Fibroblast of lung (primary cell): ENCODE measurements around the gene ALDH1L1.

ENCODE experiments used
- CTCF ChIP-seq, 2 donors: IDR thresholded peaks in 1 of 2; conservative IDR thresholded peaks in 1 of 2; 1 replicate in 1 of 2; 2 replicates in 1 of 2; pipeline ENCODE4 v1.5.1; 2011 to 2012; ENCODE audit warnings: low read length in 2 of 2, control low read depth in 1 of 2, inconsistent platforms in 1 of 2, low read depth in 1 of 2, mild to moderate bottlenecking in 1 of 2
- EZH2 ChIP-seq: IDR thresholded peaks from 2 replicates; pipeline ENCODE4 v1.5.1; 2012; ENCODE audit warnings: low read length, control low read depth, mild to moderate bottlenecking; ENCODE audit errors: missing control alignments

- TF ChIP-seq CTCF (conservative IDR thresholded peaks at IDR 0.05 in 1 of 2, IDR thresholded peaks at IDR 0.05 in 1 of 2; ENCODE audit: low read depth in 1 of 2, low read length in 2 of 2) = no peak
- TF ChIP-seq EZH2 = no peak
These were observed 112.4 kb downstream of the ALDH1L1 start for GRCh38 chr3:126067959-126068358.
